Measurements from ENCODE around the gene NTN1. TPM values are rescaled to one million over a fixed set of nuclear protein-coding genes. Genes with fewer than 3 reads are reported as not detected.

Gene NTN1
- total and polyA plus RNA-seq, 12 donors: 0.12 to 0.84 (median 0.28) TPM

GRCh38 chr17:9170336-9170735 is 149.0 kb downstream of the NTN1 start:
- Histone ChIP-seq H3K4me3 (no peak overlapping the region), H3K4me1 (replicated peaks in 1 of 2) (no peaks in the 10 kb centered on the region), H3K36me3 (replicated peaks in 1 of 2) (no peaks in the 10 kb centered on the region), H3K27ac (no peak overlapping the region), H3K27me3 (no peaks in the 10 kb centered on the region), H3K9me3 (replicated peaks in 1 of 3) (no peaks in the 10 kb centered on the region)
- intact Hi-C loops (cut with DNase I): no loop called here
- 59 to 83% (median 76%) methylated on average over 2 to 4 of the region's 4 CpGs for WGBS, 4 donors
- TF ChIP-seq, protein P1, sequence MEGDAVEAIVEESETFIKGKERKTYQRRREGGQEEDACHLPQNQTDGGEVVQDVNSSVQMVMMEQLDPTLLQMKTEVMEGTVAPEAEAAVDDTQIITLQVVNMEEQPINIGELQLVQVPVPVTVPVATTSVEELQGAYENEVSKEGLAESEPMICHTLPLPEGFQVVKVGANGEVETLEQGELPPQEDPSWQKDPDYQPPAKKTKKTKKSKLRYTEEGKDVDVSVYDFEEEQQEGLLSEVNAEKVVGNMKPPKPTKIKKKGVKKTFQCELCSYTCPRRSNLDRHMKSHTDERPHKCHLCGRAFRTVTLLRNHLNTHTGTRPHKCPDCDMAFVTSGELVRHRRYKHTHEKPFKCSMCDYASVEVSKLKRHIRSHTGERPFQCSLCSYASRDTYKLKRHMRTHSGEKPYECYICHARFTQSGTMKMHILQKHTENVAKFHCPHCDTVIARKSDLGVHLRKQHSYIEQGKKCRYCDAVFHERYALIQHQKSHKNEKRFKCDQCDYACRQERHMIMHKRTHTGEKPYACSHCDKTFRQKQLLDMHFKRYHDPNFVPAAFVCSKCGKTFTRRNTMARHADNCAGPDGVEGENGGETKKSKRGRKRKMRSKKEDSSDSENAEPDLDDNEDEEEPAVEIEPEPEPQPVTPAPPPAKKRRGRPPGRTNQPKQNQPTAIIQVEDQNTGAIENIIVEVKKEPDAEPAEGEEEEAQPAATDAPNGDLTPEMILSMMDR (IDR thresholded peaks at IDR 0.05): no peak
- TF ChIP-seq POLR2A (IDR thresholded peaks at IDR 0.05): no peak
- no peak for DNase-seq

DNA sequence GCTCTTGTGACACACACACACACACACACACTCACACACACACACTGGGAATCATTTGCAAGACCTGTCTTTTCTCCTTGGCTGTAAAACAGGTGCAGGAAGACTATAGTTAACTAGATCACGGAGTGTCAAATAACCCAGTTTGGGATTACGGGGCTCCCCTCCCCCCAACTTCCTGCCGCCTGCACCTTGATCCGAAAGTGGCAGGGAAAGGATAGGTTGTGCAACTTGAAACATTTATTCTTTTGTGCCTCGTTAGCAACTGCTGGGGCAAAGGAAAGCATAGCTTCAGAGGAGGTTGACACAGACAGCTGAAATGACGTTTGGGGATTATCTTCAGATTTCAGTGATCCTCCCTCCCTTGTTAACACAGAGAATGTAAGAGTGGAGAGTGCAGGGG is 149.5 kb downstream of the NTN1 start:
- Histone ChIP-seq H3K9me3 (replicated peaks in 1 of 3) (no peaks in the 10 kb centered on the region), H3K27me3 (no peaks in the 10 kb centered on the region), H3K4me1 (replicated peaks in 1 of 2) (no peaks in the 10 kb centered on the region), H3K36me3 (replicated peaks in 1 of 2) (no peaks in the 10 kb centered on the region), H3K4me3 (no peak overlapping the region), H3K27ac (no peak overlapping the region)
- no peak for DNase-seq
- WGBS, 4 donors: 45 to 67% (median 50%) methylated on average over 6 of the region's 6 CpGs
- TF ChIP-seq, protein P1 (IDR thresholded peaks at IDR 0.05): no peak
- TF ChIP-seq POLR2A (IDR thresholded peaks at IDR 0.05): no peak
- intact Hi-C loops (cut with DNase I): no loop called here

DNA sequence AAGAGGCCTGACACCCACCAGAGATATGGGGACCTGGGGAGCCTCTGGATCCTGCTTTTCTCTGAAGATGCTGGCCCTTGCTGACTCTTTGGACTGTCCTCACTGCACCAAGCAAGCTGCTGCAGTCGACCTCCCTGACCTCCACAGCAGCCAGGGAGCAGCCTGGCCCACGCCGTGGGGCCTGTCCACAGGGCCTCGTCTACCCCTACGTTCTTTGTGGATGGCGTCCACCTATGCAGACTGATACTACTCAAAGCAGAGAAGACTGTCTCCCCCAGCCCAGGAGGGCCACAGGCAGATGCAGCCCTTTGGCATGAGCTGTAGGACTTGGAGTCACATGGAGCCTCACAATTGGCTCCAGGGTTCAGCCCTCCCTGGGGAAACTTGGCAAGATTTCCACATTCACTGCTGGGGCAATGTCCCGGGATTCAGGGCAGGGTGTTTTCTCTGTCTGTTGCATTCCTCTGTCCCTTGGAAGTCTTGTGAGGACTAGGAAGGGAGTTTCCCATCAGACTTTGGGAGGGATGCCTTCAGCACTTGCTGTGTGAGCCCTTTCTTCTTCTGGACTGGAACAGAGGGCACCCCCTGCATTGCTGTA is 152.2 kb downstream of the NTN1 start:
- DNase-seq: no peak
- TF ChIP-seq, protein P1 (IDR thresholded peaks at IDR 0.05): no peak
- Histone ChIP-seq H3K36me3 (replicated peaks in 1 of 2) (no peaks in the 10 kb centered on the region), H3K4me1 (replicated peaks in 1 of 2) (no peaks in the 10 kb centered on the region), H3K27me3 (no peaks in the 10 kb centered on the region), H3K4me3 (no peak overlapping the region), H3K27ac (no peak overlapping the region), H3K9me3 (replicated peaks in 1 of 3) (no peaks in the 10 kb centered on the region)
- intact Hi-C loops (cut with DNase I): no loop called here
- WGBS, 4 donors: 20 to 75% (median 65%) methylated on average over 1 to 7 of the region's 7 CpGs

DNA sequence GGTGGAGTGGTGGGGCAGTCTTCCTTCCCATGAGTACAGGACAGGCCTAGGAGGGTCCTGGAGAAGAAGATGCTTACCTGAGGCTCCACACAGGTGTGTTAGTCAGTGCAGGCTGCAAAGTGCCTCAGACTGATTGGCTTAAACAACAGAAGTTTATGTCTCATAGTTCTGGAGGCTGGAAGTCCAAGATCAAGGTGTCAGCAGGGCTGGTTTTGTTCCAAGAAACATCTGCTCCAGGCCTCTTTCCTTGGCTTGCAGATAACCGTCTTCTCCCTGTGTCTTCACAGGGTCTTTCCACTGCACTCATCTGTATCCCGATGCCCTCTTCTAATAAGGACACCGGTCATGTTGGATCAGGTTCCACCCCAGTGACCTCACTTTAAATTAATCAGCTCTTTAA is 153.0 kb downstream of the NTN1 start:
- Histone ChIP-seq H3K4me3 (no peak overlapping the region), H3K4me1 (replicated peaks in 1 of 2) (no peaks in the 10 kb centered on the region), H3K36me3 (replicated peaks in 1 of 2) (no peaks in the 10 kb centered on the region), H3K27ac (no peak overlapping the region), H3K27me3 (no peaks in the 10 kb centered on the region), H3K9me3 (replicated peaks in 1 of 3) (no peaks in the 10 kb centered on the region)
- DNase-seq: no peak
- intact Hi-C loops (cut with DNase I): no loop called here
- no peak for TF ChIP-seq POLR2A (IDR thresholded peaks at IDR 0.05)
- TF ChIP-seq, protein P1 (IDR thresholded peaks at IDR 0.05): no peak
- WGBS, 4 donors: 88 to 94% (median 90%) methylated on average over 3 of the region's 3 CpGs

Data from adrenal gland (tissue), 12 donors.